Suprapubic skin (tissue), 4 donors: ENCODE data around the gene NEK10. TPM values are rescaled to one million over a fixed set of nuclear protein-coding genes. Genes with fewer than 3 reads are reported as not detected.

Experiments
- DNase-seq, 2 donors: peaks; one replicate each; pipeline ENCODE4 v3.0.0-alpha.2; 2019; ENCODE audit warnings: low spot score in 2 of 2
- H3K27ac ChIP-seq: fragments of 200-600 bp; sonication (generic); one replicate; pipeline ENCODE4 v1.5.1; 2019
- H3K27me3 ChIP-seq: fragments of 200-600 bp; sonication (generic); one replicate; pipeline ENCODE4 v1.5.1; 2019
- H3K36me3 ChIP-seq: fragments of 200-600 bp; sonication (generic); one replicate; pipeline ENCODE4 v1.5.1; 2019
- H3K4me1 ChIP-seq: fragments of 200-600 bp; sonication (generic); one replicate; pipeline ENCODE4 v1.5.1; 2019
- H3K4me3 ChIP-seq: fragments of 200-600 bp; sonication (generic); one replicate; pipeline ENCODE4 v1.5.1; 2019; ENCODE audit warnings: mild to moderate bottlenecking
- H3K9me3 ChIP-seq: fragments of 200-600 bp; sonication (generic); one replicate; pipeline ENCODE4 v1.5.1; 2019
- CTCF ChIP-seq, 2 donors: fragments of 200-600 bp in 1 of 2; fragments of 450-650 bp in 1 of 2; sonication (generic) in 1 of 2; IDR thresholded peaks; one replicate each; pipeline ENCODE4 v1.5.1; 2016 to 2019; ENCODE audit warnings: antibody characterized with exemption in 2 of 2, mild to moderate bottlenecking in 1 of 2, moderate library complexity in 1 of 2
- EP300 ChIP-seq: sonication (generic); formaldehyde crosslinking; IDR thresholded peaks from one replicate; pipeline ENCODE4 v1.6.1; 2017; ENCODE audit warnings: antibody characterized with exemption
- POLR2A ChIP-seq, 2 donors: fragments of 450-650 bp; IDR thresholded peaks; one replicate each; pipeline ENCODE4 v1.6.1; 2017; ENCODE audit warnings: antibody characterized with exemption in 2 of 2, mild to moderate bottlenecking in 2 of 2, moderate library complexity in 2 of 2
- POLR2AphosphoS5 ChIP-seq, 3 donors: sonication (generic); formaldehyde crosslinking; IDR thresholded peaks; one replicate each; pipeline ENCODE4 v1.6.1; 2017; ENCODE audit warnings: antibody characterized with exemption in 3 of 3
- WGBS: methylation state at CpG from one replicate; pipeline ENCODE4 v1.1.5; 2018; 5-methylcytosine and 5-hydroxymethylcytosine counted together
- total RNA-seq, 4 donors: library from RNA; depleted of rRNA; stranded (reverse); fragments of >200 nt; gene quantifications; one replicate each; pipeline ENCODE4 v1.1.0, GENCODE V29; 2016

NEK10 gene
- total RNA-seq, 4 donors from 2014 or later: 2.4 to 3.4 (median 3.0) TPM; not detected in 1

DNA sequence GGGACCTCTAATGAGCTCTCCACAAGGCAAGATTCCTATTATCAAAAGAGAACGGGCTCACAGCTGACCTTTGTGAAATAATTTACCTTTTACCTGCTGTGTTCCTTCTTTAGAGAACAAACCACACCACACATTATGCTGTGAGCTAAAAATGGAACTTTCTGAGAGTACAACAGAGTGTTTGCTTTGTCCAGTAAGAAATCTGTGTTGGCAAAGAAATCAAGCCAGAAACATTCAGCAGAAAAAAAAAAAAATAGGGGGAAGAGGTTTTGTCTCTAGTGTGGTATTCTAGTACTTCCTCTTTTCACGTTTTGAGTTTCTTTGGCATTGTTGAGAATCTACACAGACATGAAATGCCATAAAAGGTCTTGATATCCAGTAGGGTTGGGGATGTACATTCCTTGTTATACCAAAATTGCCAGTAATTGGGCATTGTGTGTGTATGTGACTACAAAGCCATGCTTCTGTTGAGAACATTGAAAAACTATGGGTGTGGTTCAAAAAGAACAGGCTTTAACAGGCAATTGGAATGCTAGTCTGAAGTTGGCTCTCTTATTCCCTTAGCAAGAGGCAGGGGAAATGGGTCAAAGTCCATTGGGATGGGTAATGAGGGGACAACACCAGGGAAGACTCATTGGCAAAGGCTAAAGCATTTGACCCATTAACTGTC lies 273.5 kb downstream of the NEK10 start:
- no peak for TF ChIP-seq CTCF (IDR thresholded peaks at IDR 0.05)
- no peak for TF ChIP-seq POLR2AphosphoS5 (IDR thresholded peaks at IDR 0.05)
- no peak for TF ChIP-seq POLR2A (IDR thresholded peaks at IDR 0.05)
- TF ChIP-seq EP300: no peak
- H3K4me1 ChIP-seq: no peaks in the 10 kb centered on the region
- peaks cover 4% of the 10 kb centered on the region for H3K9me3 ChIP-seq
- no peak overlapping the region for H3K4me3 ChIP-seq
- no peak for DNase-seq
- H3K27me3 ChIP-seq: no peaks in the 10 kb centered on the region
- H3K27ac ChIP-seq: no peak overlapping the region
- no peaks in the 10 kb centered on the region for H3K36me3 ChIP-seq
- WGBS: 40% methylated on average over 2 of the region's 2 CpGs

GRCh38 chr3:27094721-27095120 lies 274.5 kb downstream of the NEK10 start:
- Histone ChIP-seq H3K9me3 (peaks cover 4% of the 10 kb centered on the region), H3K27me3 (no peaks in the 10 kb centered on the region), H3K4me3 (no peak overlapping the region), H3K36me3 (no peaks in the 10 kb centered on the region), H3K4me1 (no peaks in the 10 kb centered on the region), H3K27ac (no peak overlapping the region)
- DNase-seq: no peak
- TF ChIP-seq CTCF (IDR thresholded peaks at IDR 0.05): no peak
- no peak for TF ChIP-seq POLR2AphosphoS5 (IDR thresholded peaks at IDR 0.05)
- TF ChIP-seq EP300: no peak
- TF ChIP-seq POLR2A (IDR thresholded peaks at IDR 0.05): no peak
- 51% methylated on average over 4 of the region's 4 CpGs for WGBS

DNA sequence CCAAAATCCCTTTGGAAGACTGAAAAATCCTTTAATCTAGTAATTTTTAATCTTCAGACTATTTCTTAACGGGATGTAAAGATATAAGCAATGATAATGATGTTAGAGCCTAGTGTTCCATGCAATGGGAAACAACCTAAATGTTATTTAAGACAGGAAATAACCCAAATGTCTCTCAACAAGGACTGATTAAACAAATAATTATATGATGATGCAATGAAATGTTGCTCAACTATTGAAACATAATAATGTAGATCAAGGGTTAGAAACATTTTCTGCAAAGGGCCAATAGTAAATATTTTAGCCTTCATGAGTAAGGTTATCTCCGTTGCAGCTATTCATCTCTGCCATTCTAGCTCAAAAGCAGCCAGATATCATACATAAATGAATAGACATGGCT lies 275.4 kb downstream of the NEK10 start:
- TF ChIP-seq EP300: no peak
- TF ChIP-seq CTCF (IDR thresholded peaks at IDR 0.05): no peak
- TF ChIP-seq POLR2A (IDR thresholded peaks at IDR 0.05): no peak
- TF ChIP-seq POLR2AphosphoS5 (IDR thresholded peaks at IDR 0.05): no peak

GRCh38 chr3:27090275-27091041 lies 278.7 kb downstream of the NEK10 start:
- Histone ChIP-seq H3K27ac (no peak overlapping the region), H3K9me3 (peaks cover 4% of the 10 kb centered on the region), H3K4me1 (no peaks in the 10 kb centered on the region), H3K36me3 (no peaks in the 10 kb centered on the region), H3K4me3 (no peak overlapping the region), H3K27me3 (no peaks in the 10 kb centered on the region)
- no peak for TF ChIP-seq POLR2A (IDR thresholded peaks at IDR 0.05)
- no peak for TF ChIP-seq CTCF (IDR thresholded peaks at IDR 0.05)
- no peak for TF ChIP-seq EP300
- no peak for TF ChIP-seq POLR2AphosphoS5 (IDR thresholded peaks at IDR 0.05)
- 74% methylated on average over 6 of the region's 6 CpGs for WGBS
- DNase-seq: no peak

More for the DNA sequence above, 275.4 kb downstream of the NEK10 start:
- Histone ChIP-seq H3K36me3 (no peaks in the 10 kb centered on the region), H3K4me1 (no peaks in the 10 kb centered on the region), H3K27me3 (no peaks in the 10 kb centered on the region), H3K27ac (no peak overlapping the region), H3K4me3 (no peak overlapping the region), H3K9me3 (peaks cover 4% of the 10 kb centered on the region)
- no peak for DNase-seq
- 36% methylated on average over 2 of the region's 2 CpGs for WGBS

DNA sequence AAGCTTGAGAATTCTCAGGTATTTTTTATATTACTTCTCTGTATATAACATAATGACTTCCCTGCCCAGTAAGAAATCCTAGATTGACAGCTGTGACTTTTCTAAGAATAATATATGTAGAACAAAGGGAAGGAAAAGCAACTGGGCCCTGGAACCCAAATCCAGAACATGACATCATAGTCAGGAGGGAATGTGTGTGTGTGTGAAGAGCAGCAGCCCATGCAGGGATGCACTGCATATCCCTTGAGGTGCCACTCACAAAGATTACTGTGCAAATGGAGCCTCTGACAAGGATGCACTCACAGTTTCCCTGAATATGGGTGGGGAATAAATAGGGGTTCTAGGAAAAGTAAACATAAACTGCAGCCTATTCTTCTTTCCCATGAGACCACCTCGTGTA lies 279.5 kb downstream of the NEK10 start:
- Histone ChIP-seq H3K36me3 (no peaks in the 10 kb centered on the region), H3K4me3 (no peak overlapping the region), H3K27ac (no peak overlapping the region), H3K27me3 (no peaks in the 10 kb centered on the region), H3K4me1 (no peaks in the 10 kb centered on the region), H3K9me3 (peaks cover 4% of the 10 kb centered on the region)
- no peak for TF ChIP-seq CTCF (IDR thresholded peaks at IDR 0.05)
- TF ChIP-seq POLR2AphosphoS5 (IDR thresholded peaks at IDR 0.05): no peak
- no peak for TF ChIP-seq EP300
- no peak for TF ChIP-seq POLR2A (IDR thresholded peaks at IDR 0.05)
- 79% methylated on average over 1 of the region's 1 CpG for WGBS
- DNase-seq: no peak
